Smooth muscle cell (in vitro differentiated cells): Measurements from ENCODE around the gene PPFIBP2. TPM values are rescaled to one million over a fixed set of nuclear protein-coding genes. Genes with fewer than 3 reads are reported as not detected.

Experiments used
- DNase-seq: peaks from one replicate; lab custom pipeline; 2025; ENCODE audit not compliant: unreplicated experiment; lab: John Stamatoyannopoulos, UW
- H2AFZ ChIP-seq: fragments of 200-600 bp; sonication (generic); 2 replicates; pipeline ENCODE4 v1.6.0; 2016; ENCODE audit warnings: antibody characterized with exemption, low read depth, mild to moderate bottlenecking
- H3F3A ChIP-seq: fragments of 200-600 bp; sonication (generic); 2 replicates; pipeline ENCODE4 v1.6.0; 2017; ENCODE audit warnings: antibody characterized with exemption, low read depth
- H3K27ac ChIP-seq: fragments of 200-600 bp; sonication (generic); 2 replicates; pipeline ENCODE4 v1.5.1; 2016; ENCODE audit warnings: low read depth, mild to moderate bottlenecking
- H3K27me3 ChIP-seq: fragments of 200-600 bp; sonication (generic); 2 replicates; pipeline ENCODE4 v1.6.1; 2016; ENCODE audit warnings: low read depth, mild to moderate bottlenecking
- H3K36me3 ChIP-seq: fragments of 200-600 bp; sonication (generic); 2 replicates; pipeline ENCODE4 v1.5.1; 2016; ENCODE audit warnings: low read depth
- H3K4me1 ChIP-seq: fragments of 200-600 bp; sonication (generic); 2 replicates; pipeline ENCODE4 v1.5.1; 2016; ENCODE audit warnings: low read depth
- H3K4me2 ChIP-seq: fragments of 200-600 bp; sonication (generic); 2 replicates; pipeline ENCODE4 v1.6.0; 2016; ENCODE audit warnings: mild to moderate bottlenecking
- H3K4me3 ChIP-seq: fragments of 200-600 bp; sonication (generic); 2 replicates; pipeline ENCODE4 v1.5.1; 2016; ENCODE audit warnings: mild to moderate bottlenecking
- H3K79me2 ChIP-seq: fragments of 200-600 bp; sonication (generic); 2 replicates; pipeline ENCODE4 v1.6.0; 2016; ENCODE audit warnings: low read depth, mild to moderate bottlenecking
- H3K9ac ChIP-seq: fragments of 200-600 bp; sonication (generic); 2 replicates; pipeline ENCODE4 v1.6.0; 2016; ENCODE audit warnings: low read depth
- H3K9me3 ChIP-seq: fragments of 200-600 bp; sonication (generic); replicated peaks from 2 replicates; pipeline ENCODE4 v1.5.1; 2016; ENCODE audit warnings: low read depth
- H4K20me1 ChIP-seq: fragments of 200-600 bp; sonication (generic); 2 replicates; pipeline ENCODE4 v1.6.0; 2016; ENCODE audit warnings: low read depth
- WGBS: methylation state at CpG from one replicate; pipeline ENCODE4 v1.1.7; 2016; ENCODE audit warnings: low lambda C conversion rate; 5-methylcytosine and 5-hydroxymethylcytosine counted together
- polyA plus RNA-seq: library from polyadenylated mRNA; unstranded; fragments of >200 nt; fragmentation: Nextera tagmentation; extraction: Ambion mirVana; gene quantifications from 2 replicates; pipeline ENCODE4 v1.2.1, GENCODE V29; 2016
- total RNA-seq: library from RNA; depleted of rRNA; stranded (reverse); fragments of >200 nt; gene quantifications from 2 replicates; pipeline ENCODE4 v1.2.3, GENCODE V29; 2014
- TF ChIP-seq, protein P1 (sequence below): fragments of 200-600 bp; sonication (generic); IDR thresholded peaks from 2 replicates; pipeline ENCODE4 v1.5.1; 2017; ENCODE audit warnings: borderline replicate concordance, mild to moderate bottlenecking, antibody characterized with exemption; ENCODE audit not compliant: insufficient read depth, poor library complexity, severe bottlenecking

Gene PPFIBP2
- total and polyA plus RNA-seq, 2 experiments from 2014 or later, result 9.8 to 20.2 TPM

DNA sequence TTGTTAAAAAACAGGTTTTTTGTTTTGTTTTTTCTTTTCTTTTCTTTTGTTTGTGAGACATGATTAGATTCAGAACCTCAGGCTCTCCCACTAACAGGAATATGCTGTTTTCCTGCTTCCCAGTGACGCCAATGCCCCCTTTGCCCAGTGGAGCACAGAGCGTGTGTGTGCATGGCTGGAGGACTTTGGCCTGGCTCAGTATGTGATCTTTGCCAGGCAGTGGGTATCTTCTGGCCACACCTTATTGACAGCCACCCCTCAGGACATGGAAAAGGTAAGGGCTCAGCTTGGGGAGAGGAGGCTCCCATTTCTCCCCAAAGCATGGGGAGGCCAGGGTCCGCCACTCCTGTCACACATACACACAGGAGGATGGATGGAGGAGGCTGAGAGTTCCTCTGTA is 134.5 kb downstream of the PPFIBP2 start:
- Histone ChIP-seq H3K4me1 (no peaks in the 10 kb centered on the region), H3K36me3 (no peaks in the 10 kb centered on the region), H3K27me3 (no peaks in the 10 kb centered on the region), H3K9me3 (no peaks in the 10 kb centered on the region), H2AFZ (no peak overlapping the region), H3K4me2 (no peak overlapping the region), H3K79me2 (no peaks in the 10 kb centered on the region), H4K20me1 (no peaks in the 10 kb centered on the region), H3F3A (no peaks in the 10 kb centered on the region), H3K27ac (no peak overlapping the region), H3K4me3 (no peak overlapping the region), H3K9ac (no peak overlapping the region)
- 95% methylated on average over 3 of the region's 3 CpGs for WGBS
- no peak for DNase-seq
- TF ChIP-seq, protein P1, sequence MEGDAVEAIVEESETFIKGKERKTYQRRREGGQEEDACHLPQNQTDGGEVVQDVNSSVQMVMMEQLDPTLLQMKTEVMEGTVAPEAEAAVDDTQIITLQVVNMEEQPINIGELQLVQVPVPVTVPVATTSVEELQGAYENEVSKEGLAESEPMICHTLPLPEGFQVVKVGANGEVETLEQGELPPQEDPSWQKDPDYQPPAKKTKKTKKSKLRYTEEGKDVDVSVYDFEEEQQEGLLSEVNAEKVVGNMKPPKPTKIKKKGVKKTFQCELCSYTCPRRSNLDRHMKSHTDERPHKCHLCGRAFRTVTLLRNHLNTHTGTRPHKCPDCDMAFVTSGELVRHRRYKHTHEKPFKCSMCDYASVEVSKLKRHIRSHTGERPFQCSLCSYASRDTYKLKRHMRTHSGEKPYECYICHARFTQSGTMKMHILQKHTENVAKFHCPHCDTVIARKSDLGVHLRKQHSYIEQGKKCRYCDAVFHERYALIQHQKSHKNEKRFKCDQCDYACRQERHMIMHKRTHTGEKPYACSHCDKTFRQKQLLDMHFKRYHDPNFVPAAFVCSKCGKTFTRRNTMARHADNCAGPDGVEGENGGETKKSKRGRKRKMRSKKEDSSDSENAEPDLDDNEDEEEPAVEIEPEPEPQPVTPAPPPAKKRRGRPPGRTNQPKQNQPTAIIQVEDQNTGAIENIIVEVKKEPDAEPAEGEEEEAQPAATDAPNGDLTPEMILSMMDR, result no peak

DNA sequence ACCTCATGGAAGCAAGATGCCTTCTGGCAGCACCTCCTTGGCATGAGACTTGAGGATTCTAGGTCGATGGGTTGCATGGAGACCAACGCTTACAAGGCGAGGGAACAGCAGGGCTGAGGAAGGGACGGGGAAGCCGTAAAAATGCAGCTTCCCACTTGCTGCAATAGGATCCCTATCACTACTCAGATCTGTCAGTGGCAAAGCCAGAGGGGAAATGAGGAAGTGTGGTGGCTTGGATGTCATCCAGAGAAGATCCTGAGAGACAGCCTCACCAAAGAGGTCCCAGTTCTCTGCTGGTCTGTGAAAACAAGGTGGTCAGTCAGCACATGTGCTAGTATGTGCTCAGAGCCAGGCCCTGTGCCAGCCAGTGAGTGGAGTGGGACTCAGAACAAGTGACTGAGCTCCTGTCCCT is 137.3 kb downstream of the PPFIBP2 start:
- no peaks in the 10 kb centered on the region for H3K9me3 ChIP-seq
- no peak overlapping the region for H3K9ac ChIP-seq
- no peak overlapping the region for H2AFZ ChIP-seq
- H3K4me1 ChIP-seq, result no peaks in the 10 kb centered on the region
- H3K4me3 ChIP-seq, result no peak overlapping the region
- no peak overlapping the region for H3K4me2 ChIP-seq
- no peaks in the 10 kb centered on the region for H3K36me3 ChIP-seq
- H4K20me1 ChIP-seq, result no peaks in the 10 kb centered on the region
- TF ChIP-seq, protein P1, result no peak
- DNase-seq, result no peak
- WGBS, result 84% methylated on average over 5 of the region's 5 CpGs
- no peaks in the 10 kb centered on the region for H3F3A ChIP-seq
- no peaks in the 10 kb centered on the region for H3K27me3 ChIP-seq
- no peak overlapping the region for H3K27ac ChIP-seq
- H3K79me2 ChIP-seq, result no peaks in the 10 kb centered on the region

DNA sequence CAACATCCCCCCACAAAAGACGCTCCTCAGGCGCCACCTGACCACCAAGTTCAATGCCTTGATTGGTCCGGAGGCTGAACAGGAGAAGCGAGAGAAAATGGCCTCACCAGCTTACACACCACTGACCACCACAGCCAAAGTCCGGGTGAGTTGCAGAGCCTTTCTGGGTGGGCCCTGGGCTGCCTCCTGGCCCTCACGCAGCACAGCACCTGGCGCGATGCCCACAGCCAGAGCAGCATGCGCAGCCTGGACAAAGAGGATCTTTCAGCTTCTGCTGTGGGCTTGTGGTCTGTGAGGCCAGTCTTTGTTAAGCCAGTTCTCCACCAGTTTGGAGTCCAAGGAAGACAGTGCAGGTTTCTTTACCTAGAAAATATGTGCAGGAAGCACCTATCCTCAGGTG is 137.9 kb downstream of the PPFIBP2 start:
- Histone ChIP-seq H2AFZ (no peak overlapping the region), H4K20me1 (no peaks in the 10 kb centered on the region), H3K4me1 (no peaks in the 10 kb centered on the region), H3K4me3 (no peak overlapping the region), H3K27me3 (no peaks in the 10 kb centered on the region), H3F3A (no peaks in the 10 kb centered on the region), H3K4me2 (no peak overlapping the region), H3K27ac (no peak overlapping the region), H3K9me3 (no peaks in the 10 kb centered on the region), H3K79me2 (no peaks in the 10 kb centered on the region), H3K36me3 (no peaks in the 10 kb centered on the region), H3K9ac (no peak overlapping the region)
- WGBS, result 97% methylated on average over 9 of the region's 9 CpGs
- no peak for DNase-seq
- TF ChIP-seq, protein P1, result no peak

DNA sequence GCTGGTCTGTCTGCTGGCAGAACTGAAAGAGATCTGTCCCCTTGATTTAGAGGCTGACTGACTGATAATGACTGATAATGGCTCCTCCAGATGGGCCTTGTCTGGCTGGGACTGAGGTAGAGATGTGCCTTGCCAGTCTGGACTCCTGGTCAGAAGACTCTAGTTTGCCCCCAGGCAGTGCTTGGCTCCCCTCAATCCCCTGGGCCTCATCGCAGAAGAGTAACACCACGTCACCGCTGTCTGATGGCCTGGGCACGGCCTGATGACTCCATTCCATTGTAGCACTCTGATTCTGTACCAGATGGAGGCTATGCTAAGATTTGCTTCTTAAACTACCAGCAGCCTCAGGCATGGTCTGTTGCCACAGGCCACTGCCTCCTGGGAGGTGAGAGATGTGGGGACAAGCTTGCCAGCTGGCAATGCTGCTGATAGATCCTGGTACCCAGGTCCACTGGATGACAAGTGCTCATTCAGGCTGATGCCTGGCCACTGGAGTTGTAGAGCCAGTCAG is 140.5 kb downstream of the PPFIBP2 start:
- Histone ChIP-seq H3K9ac (no peak overlapping the region), H3K9me3 (no peaks in the 10 kb centered on the region), H3K27me3 (no peaks in the 10 kb centered on the region), H3K79me2 (no peaks in the 10 kb centered on the region), H4K20me1 (no peaks in the 10 kb centered on the region), H2AFZ (no peak overlapping the region), H3K36me3 (no peaks in the 10 kb centered on the region), H3K27ac (no peak overlapping the region), H3K4me3 (no peak overlapping the region), H3F3A (no peaks in the 10 kb centered on the region), H3K4me1 (no peaks in the 10 kb centered on the region), H3K4me2 (no peak overlapping the region)
- TF ChIP-seq, protein P1, result no peak
- 69% methylated on average over 4 of the region's 4 CpGs for WGBS
- no peak for DNase-seq
